Transverse colon (tissue), 4 donors: Measurements from ENCODE around the gene CCNL1. TPM values are rescaled to one million over a fixed set of nuclear protein-coding genes. Genes with fewer than 3 reads are reported as not detected.

ENCODE experiments used
- DNase-seq: peaks from one replicate; pipeline ENCODE4 v3.0.0-alpha.2; 2019
- H3K27ac ChIP-seq, 4 donors: fragments of 200-600 bp; sonication (generic); 2 replicates each; pipeline ENCODE4 v1.5.1; 2016 to 2018; ENCODE audit warnings: inconsistent platforms in 4 of 4
- H3K27me3 ChIP-seq: fragments of 200-600 bp; sonication (generic); 2 replicates; pipeline ENCODE4 v1.5.1; 2017; ENCODE audit warnings: inconsistent platforms
- H3K36me3 ChIP-seq, 4 donors: fragments of 200-600 bp; sonication (generic); 2 replicates each; pipeline ENCODE4 v1.5.1; 2017 to 2019; ENCODE audit warnings: inconsistent platforms in 4 of 4
- H3K4me1 ChIP-seq, 4 donors: fragments of 200-600 bp; sonication (generic); 2 replicates each; pipeline ENCODE4 v1.5.1; 2017 to 2020; ENCODE audit warnings: inconsistent platforms in 4 of 4
- H3K4me3 ChIP-seq, 4 donors: fragments of 200-600 bp; sonication (generic); 1 replicate in 1 of 4; 2 replicates in 3 of 4; pipeline versions ENCODE4 v1.5.1 to v1.6.1; 2017 to 2019; ENCODE audit warnings: inconsistent platforms in 4 of 4
- H3K9me3 ChIP-seq, 2 donors: fragments of 200-600 bp; sonication (generic); 2 replicates each; pipeline ENCODE4 v1.5.1; 2017 to 2019; ENCODE audit warnings: inconsistent platforms in 2 of 2
- CTCF ChIP-seq, 5 experiments: fragments of 200-600 bp in 3 of 5; fragments of 450-650 bp in 2 of 5; sonication (generic) in 3 of 5; IDR thresholded peaks; 1 replicate in 2 of 5; 2 replicates in 3 of 5; pipeline ENCODE4 v1.5.1; 2016 to 2017; ENCODE audit warnings: antibody characterized with exemption in 5 of 5, inconsistent platforms in 3 of 5, mild to moderate bottlenecking in 2 of 5, moderate library complexity in 1 of 5
- EP300 ChIP-seq: sonication (generic); formaldehyde crosslinking; IDR thresholded peaks from one replicate; pipeline ENCODE4 v1.6.1; 2017; ENCODE audit warnings: antibody characterized with exemption, low read depth
- POLR2A ChIP-seq: fragments of 450-650 bp; IDR thresholded peaks from one replicate; pipeline ENCODE4 v1.6.1; 2016; ENCODE audit warnings: antibody characterized with exemption, mild to moderate bottlenecking, moderate library complexity
- POLR2AphosphoS5 ChIP-seq, 3 donors: sonication (generic); formaldehyde crosslinking; IDR thresholded peaks; one replicate each; pipeline ENCODE4 v1.6.1; 2016; ENCODE audit warnings: antibody characterized with exemption in 3 of 3
- WGBS, 2 donors: methylation state at CpG; one replicate each; pipeline ENCODE4 v1.1.5; 2018; ENCODE audit warnings: low coverage in 1 of 2; 5-methylcytosine and 5-hydroxymethylcytosine counted together
- in situ Hi-C, 4 donors: fragments of 200-750 bp; cut with MboI; loops; one replicate each; pipeline versions ENCODE4 v1.15.0 to v1.15.1; 2017; ENCODE audit warnings: low sequenced_read_pairs in 3 of 4, low pct_ligation_motif_present in 1 of 4, low pct_unique_long_range_greater_than_20kb in 1 of 4
- intact Hi-C: fragments of 100-400 bp; cut with DNase I; formaldehyde crosslinking; loops from one replicate; pipeline ENCODE4 v1.15.1; 2023; ENCODE audit warnings: low total_unique reads
- total RNA-seq, 4 donors: library from RNA; depleted of rRNA; stranded (reverse); fragments of >200 nt; gene quantifications; one replicate each; pipeline ENCODE4 v1.1.0, GENCODE V29; 2016

The CCNL1 gene
- total RNA-seq, 4 donors from 2014 or later = 288 to 422 (median 308) TPM

GRCh38 chr3:157132936-157133335 lies 27.0 kb downstream of the CCNL1 start:
- no peak for DNase-seq
- in situ Hi-C loops (loop anchor here in 2 of 4 donors (10.0 kb wide), 1 partner anchor 48 kb away; no protein-coding TSS in a partner anchor), intact Hi-C loops (loop anchor here (10.0 kb wide), 1 partner anchor 588 kb away; no protein-coding TSS in a partner anchor)
- Histone ChIP-seq H3K27me3 (no peaks in the 10 kb centered on the region), H3K4me3 (no peak overlapping the region), H3K9me3 (no peaks in the 10 kb centered on the region), H3K4me1 (peaks cover 47 to 83% (median 68%) of the 10 kb centered on the region in 4 donors), H3K36me3 (no peaks in the 10 kb centered on the region), H3K27ac (no peak overlapping the region)
- 80 to 86% methylated on average over 1 to 2 of the region's 2 CpGs for WGBS, 2 donors
- no peak for TF ChIP-seq POLR2AphosphoS5 (IDR thresholded peaks at IDR 0.05)
- no peak for TF ChIP-seq CTCF (IDR thresholded peaks at IDR 0.05)
- TF ChIP-seq POLR2A = no peak
- TF ChIP-seq EP300 = no peak

- no peak for DNase-seq
- in situ Hi-C loops = loop anchor here in 2 of 4 donors (10.0 kb wide), 1 partner anchor 48 kb away; no protein-coding TSS in a partner anchor
- no peak for TF ChIP-seq EP300
- TF ChIP-seq POLR2A = no peak
- no peak for TF ChIP-seq CTCF (IDR thresholded peaks at IDR 0.05)
These were observed 27.6 kb downstream of the CCNL1 start for GRCh38 chr3:157132341-157132740.

GRCh38 chr3:157131861-157132260 lies 28.1 kb downstream of the CCNL1 start:
- intact Hi-C loops = loop anchor here (10.0 kb wide), 1 partner anchor 587 kb away; no protein-coding TSS in a partner anchor
- 52 to 71% methylated on average over 3 to 5 of the region's 5 CpGs for WGBS, 2 donors
- no peak for TF ChIP-seq POLR2AphosphoS5 (IDR thresholded peaks at IDR 0.05)
- no peak for TF ChIP-seq POLR2A
- TF ChIP-seq CTCF (IDR thresholded peaks at IDR 0.05) = no peak
- no peak for TF ChIP-seq EP300
- peak overlapping the region in 3 of 4 donors; percentile 92 to 94 (median 92) for H3K27ac ChIP-seq
- H3K27me3 ChIP-seq = no peaks in the 10 kb centered on the region
- no peaks in the 10 kb centered on the region for H3K9me3 ChIP-seq
- no peak for DNase-seq
- H3K4me3 ChIP-seq = no peak overlapping the region
- no peaks in the 10 kb centered on the region for H3K36me3 ChIP-seq
- in situ Hi-C loops = loop anchor here in 2 of 4 donors (10.0 kb wide), 1 partner anchor 47 kb away; no protein-coding TSS in a partner anchor
- H3K4me1 ChIP-seq = peaks cover 42 to 80% (median 68%) of the 10 kb centered on the region in 4 donors

More at GRCh38 chr3:157132341-157132740, 27.6 kb downstream of the CCNL1 start:
- Histone ChIP-seq H3K9me3 (no peaks in the 10 kb centered on the region), H3K27ac (no peak overlapping the region), H3K27me3 (no peaks in the 10 kb centered on the region), H3K36me3 (no peaks in the 10 kb centered on the region), H3K4me3 (no peak overlapping the region), H3K4me1 (peaks cover 47 to 83% (median 72%) of the 10 kb centered on the region in 4 donors)
- intact Hi-C loops = loop anchor here (10.0 kb wide), 1 partner anchor 588 kb away; no protein-coding TSS in a partner anchor
- WGBS, 2 donors = 100% methylated on average over 1 of the region's 1 CpG; no CpG with 5 or more reads in 1 of the 2 donors

GRCh38 chr3:157130467-157131251 lies 29.3 kb downstream of the CCNL1 start:
- in situ Hi-C loops = loop anchor here in 2 of 4 donors (10.0 kb wide), 1 partner anchor 46 kb away; no protein-coding TSS in a partner anchor

More at GRCh38 chr3:157130467-157131251, 29.3 kb downstream of the CCNL1 start:
- 13 to 18% methylated on average over 14 to 23 of the region's 23 CpGs for WGBS, 2 donors
- Histone ChIP-seq H3K27me3 (no peaks in the 10 kb centered on the region), H3K36me3 (no peaks in the 10 kb centered on the region), H3K4me3 (no peak overlapping the region), H3K4me1 (peaks cover 30 to 79% (median 56%) of the 10 kb centered on the region in 4 donors), H3K27ac (peak overlapping the region; percentile 91 to 94 (median 92)), H3K9me3 (no peaks in the 10 kb centered on the region)
- DNase-seq = peak; percentile 92
- peak; percentile 50 to 79 (median 71) for TF ChIP-seq POLR2AphosphoS5 (IDR thresholded peaks at IDR 0.05)
- peak; percentile 57 to 87 (median 63) for TF ChIP-seq CTCF (IDR thresholded peaks at IDR 0.05)
- TF ChIP-seq POLR2A = peak; percentile 8
- TF ChIP-seq EP300 = peak; percentile 55
- intact Hi-C loops = loop anchor here (10.0 kb wide), 1 partner anchor 586 kb away; no protein-coding TSS in a partner anchor
